ENCODE results near the gene ZCCHC7.

- TF ChIP-seq YY1 (IDR thresholded peaks at IDR 0.05; ENCODE audit: insufficient read depth, insufficient read length): no peak
- TF ChIP-seq ZNF274 (IDR thresholded peaks at IDR 0.05; ENCODE audit: low read depth, low read length): no peak
- TF ChIP-seq SUZ12 (IDR thresholded peaks at IDR 0.05; ENCODE audit: extremely low read depth, insufficient read depth, insufficient read length): no peak
Observed at GRCh38 chr9:37102486-37102885, 17.9 kb upstream of the ZCCHC7 start.

All from NT2/D1 (cell line).